GM12891 (cell line): Measurements from ENCODE around the gene CST6.

ENCODE experiments used
- POLR2A ChIP-seq: IDR thresholded peaks from 2 replicates; pipeline ENCODE4 v1.6.1; 2011; ENCODE audit warnings: low read depth, low read length, control low read depth
- POLR2AphosphoS5 ChIP-seq: IDR thresholded peaks from 2 replicates; pipeline ENCODE4 v1.6.1; 2011; ENCODE audit warnings: low read depth, low read length, control low read depth
- POU2F2 ChIP-seq: IDR thresholded peaks from 2 replicates; pipeline ENCODE4 v1.6.1; 2011; ENCODE audit warnings: low read depth, mild to moderate bottlenecking, control low read depth, low read length, moderate library complexity
- SPI1 ChIP-seq: IDR thresholded peaks from 2 replicates; pipeline ENCODE4 v1.6.1; 2011; ENCODE audit warnings: low read depth, low read length, control low read depth
- TAF1 ChIP-seq: IDR thresholded peaks from 2 replicates; pipeline ENCODE4 v1.6.1; 2011; ENCODE audit warnings: low read depth, low read length, control low read depth

DNA sequence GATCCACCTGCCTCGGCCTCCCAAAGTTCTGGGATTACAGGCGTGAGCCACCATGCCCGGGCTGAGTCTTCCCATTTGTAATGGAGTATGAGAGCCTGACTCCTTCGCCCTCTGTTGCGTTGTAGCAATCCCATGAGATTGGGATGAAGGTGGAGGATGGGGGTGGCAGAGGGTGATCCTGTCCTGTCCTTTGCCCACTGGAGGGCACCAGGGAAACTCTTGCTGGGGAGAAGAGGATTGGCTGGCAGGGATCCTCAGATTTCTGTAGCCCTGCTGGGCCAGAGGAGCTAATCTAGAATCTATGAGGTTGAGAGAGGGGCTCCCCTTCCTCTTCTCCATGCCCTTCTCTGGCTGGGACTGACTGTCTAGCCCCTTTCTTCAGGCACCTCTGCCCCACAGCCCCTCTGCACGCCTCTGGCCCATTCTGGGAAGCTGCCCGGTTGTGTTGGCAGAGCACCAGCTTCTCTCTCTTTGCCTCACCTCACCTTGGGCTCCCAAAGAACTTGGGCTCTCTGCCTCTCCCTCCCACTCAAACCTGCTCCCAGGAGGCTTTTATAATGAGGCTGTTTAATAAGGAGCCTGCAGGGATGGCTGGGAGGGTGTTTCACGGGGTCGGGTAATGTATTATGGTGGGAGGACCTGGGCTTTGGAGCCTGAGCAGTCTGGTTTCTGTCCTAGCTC, 24.0 kb downstream of the CST6 start:
- TF ChIP-seq POLR2A (no peak), TAF1 (no peak), POLR2AphosphoS5 (no peak), POU2F2 (no peak), SPI1 (no peak)
